GM10847 (cell line): ENCODE data around the gene CABP7.

Experiments
- POLR2A ChIP-seq: IDR thresholded peaks from 2 replicates; pipeline ENCODE4 v1.6.1; 2011; ENCODE audit not compliant: insufficient read length; ENCODE audit errors: extremely low read depth

CABP7 gene

DNA sequence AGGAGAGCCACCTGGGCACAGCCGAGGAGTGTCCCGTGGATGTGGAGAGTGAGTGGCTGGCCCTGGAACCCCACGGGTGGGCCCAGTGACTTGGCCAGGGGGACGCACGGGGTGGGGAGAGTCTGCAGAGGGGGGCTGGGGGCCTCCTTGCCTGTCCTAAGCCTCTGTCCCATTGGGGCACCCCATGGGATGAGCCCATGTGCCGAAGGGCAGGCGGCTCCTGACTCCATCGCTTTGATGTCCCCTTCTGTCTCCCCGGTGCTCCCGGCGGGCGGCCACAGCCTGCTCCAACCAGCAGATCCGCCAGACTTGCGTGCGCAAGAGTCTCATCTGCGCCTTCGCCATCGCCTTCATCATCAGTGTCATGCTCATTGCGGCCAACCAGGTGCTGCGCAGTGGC is 9.4 kb downstream of the CABP7 start:
- TF ChIP-seq POLR2A, result no peak

DNA sequence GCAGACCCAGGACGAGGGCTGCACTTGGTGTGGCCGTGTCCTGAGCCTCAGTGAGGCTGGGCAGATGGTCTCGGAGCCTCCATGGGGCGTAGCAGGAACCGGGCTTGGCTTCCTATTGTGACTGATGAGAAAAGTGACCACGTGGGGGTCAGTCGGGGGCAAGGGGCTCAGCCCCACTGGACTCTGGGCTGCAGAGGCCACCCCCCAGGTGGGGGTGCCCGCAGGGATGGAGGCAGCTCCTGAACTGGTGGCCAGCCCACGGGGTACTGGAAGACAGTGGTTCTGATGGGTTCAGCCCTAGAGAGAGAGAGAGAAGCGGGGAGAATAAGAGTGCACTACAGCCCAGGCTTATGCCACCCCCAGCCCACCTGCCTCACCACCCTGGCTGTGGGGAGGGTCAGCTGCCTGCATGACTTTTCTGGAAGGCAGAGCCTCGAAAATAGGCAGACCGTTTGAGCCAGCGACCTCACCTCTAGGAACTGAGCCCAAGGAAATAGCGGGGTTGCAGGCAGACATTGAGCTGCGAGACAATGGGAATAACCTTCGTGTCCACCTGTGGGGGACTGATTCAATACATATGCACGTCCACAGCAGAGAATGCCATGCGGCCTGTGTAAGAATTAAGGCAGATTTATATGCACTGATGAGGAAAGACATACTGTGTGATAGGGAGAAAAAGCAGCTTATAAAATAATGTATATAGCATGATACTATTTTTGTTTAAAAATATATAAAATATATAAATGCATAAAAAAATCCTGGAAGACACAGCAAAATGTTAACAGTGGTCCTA is 11.5 kb downstream of the CABP7 start:
- no peak for TF ChIP-seq POLR2A

DNA sequence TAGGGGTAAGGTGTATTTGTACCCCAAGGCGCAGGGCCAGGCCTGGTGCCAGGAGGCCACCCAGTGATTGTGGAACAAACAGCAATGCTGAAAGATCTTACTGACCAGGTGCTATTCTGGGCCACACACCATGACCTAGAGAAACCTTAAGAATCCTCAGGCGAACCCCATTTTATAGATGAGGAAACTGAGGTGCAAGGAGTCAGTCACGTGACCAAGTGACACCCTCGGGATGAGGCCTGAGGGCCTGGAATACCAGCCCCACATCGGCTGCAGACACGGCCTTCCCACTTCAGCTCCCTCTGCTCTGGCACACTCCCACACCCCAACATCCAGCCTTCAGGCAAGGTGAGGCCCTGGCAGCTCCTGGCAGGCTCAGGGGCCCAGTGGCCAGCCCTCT is 13.1 kb downstream of the CABP7 start:
- no peak for TF ChIP-seq POLR2A

DNA sequence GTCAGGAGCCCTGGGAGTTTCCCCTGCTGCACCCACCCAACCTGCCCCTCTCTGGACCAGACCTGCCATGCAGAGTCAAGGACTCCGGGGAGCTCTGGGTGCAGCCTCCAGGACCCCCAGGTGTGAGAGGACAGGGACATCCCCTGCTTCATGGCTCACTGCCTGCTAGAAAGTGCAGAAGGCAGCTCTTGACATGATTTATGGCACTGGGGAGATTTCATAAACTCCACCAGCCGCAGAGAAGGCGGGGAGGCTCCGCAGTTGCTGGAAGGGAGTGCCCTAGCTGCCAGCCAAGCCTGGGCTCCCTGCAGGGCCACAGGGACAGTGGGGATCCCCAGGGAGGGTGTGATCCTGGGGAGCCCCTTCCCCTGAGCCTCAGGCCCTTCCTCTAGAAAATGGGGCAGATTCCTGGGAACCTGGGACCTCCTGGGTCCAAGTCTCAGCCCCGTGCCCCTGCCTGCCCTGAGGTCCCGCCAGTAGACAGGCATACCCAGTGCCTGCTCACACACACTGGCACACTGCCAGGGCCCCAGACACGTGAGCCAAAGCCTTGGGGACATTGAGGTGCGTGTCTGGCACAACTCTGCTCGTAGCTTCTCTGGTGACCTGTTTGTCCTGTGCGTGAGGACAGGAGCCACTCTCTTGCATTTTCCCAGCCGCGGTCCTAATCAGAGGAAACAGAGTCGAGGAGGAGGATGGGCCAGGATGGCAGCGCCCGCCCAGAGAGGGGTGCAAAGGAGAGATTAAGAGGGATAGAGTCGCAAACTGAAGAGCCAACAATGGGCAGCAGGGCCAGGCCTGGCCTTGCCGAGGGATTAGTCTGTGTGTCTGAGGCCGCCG is 13.8 kb downstream of the CABP7 start:
- no peak for TF ChIP-seq POLR2A

DNA sequence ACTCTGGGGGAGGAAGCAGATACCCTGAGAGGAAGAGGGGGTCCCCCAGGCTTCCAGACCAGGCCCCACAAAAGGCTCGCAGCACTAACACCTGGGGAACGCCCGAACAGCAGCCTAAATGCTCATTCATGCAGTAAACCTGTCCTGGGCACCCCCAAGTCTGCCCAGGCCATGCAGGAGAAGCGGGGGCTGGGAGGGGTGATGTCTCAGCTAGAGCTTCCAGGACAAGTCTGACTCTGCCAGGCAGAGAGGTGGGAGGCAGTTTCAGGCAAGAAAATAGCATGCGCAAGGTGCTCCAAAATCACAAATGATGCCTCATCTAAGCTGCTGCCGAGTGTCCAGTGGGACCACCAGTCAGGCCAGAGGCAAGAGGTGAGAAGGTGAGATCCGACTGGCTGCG is 14.6 kb downstream of the CABP7 start:
- TF ChIP-seq POLR2A, result no peak

DNA sequence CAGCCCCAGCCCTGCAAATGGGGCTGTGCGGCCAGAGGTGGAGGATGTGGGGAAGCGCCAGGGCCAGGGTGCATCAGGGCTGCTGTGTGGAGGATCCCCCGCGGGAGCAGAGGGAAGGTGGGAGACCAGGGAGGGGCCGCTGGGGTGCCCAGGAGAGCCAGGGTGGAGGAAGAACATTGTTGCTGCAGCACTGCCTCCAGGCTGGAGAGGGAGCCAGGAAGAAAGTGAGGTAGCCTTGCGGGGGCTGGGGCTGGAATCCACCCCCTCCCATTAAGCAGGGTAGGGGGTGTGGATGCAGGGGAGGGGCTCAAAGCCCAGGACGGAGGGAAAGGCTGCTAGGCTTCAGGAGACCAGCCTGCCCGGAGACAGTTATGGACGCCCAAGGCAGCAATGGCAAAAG is 15.0 kb downstream of the CABP7 start:
- TF ChIP-seq POLR2A, result no peak

DNA sequence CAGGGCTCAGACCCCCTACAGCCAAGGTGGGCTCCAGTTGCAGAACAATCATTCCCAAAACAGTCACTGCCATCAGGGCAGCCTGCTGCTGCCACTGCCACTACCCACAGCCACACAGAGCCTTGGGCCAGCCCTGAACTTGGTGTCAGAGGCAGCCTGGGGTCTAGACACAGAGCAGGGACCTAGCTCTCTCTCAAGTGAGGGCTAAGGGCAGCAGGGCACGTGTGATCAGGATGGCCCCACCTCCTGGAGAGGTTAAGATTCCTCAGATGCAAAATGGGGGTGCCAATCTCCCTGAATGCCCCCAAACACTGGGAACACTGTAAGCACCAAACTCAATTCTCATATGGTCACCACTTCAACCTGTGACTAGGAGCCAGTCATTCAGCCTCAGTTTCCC is 15.6 kb downstream of the CABP7 start:
- no peak for TF ChIP-seq POLR2A

DNA sequence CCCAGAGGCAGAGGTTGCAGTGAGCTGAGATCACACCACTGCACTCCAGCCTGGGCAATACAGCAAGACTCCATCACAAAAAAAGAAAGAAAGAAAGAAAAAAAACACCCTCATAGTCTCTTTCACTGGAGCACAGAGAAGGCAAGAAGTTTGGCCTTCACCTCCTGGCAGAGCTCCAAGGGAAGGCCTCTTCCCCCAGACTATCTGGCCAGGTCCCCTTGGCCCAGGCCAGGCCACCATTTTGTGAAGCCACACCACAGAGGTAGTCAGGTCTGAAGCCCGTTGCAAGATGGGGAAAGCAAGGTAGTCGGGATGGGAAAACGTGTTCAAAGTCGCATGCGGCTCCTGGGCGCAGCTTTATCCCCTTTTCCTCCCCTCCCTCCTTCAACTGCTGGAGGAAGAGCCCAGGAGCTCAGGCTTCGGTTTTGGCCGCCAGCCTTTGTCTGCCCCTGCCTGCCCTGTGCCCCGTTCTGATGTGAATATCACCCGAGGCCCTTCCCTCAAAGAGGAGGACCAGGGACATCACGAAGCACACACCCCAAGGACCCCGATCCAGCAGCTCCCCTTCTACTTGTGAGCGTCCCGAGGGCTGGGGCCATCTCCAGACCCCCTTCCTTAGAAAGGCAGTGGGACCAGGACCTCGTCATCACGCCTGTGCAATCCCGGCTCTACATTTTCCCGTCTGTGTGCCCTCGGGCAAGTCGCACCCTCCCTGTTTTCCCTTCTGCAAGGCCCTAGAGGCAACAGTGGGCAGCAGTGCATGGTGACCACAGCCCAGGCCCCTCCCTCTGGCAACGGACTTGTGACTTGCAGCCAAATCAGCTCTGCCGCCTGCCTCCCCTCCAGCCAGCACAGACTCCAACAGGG is 17.7 kb downstream of the CABP7 start:
- TF ChIP-seq POLR2A, result no peak

DNA sequence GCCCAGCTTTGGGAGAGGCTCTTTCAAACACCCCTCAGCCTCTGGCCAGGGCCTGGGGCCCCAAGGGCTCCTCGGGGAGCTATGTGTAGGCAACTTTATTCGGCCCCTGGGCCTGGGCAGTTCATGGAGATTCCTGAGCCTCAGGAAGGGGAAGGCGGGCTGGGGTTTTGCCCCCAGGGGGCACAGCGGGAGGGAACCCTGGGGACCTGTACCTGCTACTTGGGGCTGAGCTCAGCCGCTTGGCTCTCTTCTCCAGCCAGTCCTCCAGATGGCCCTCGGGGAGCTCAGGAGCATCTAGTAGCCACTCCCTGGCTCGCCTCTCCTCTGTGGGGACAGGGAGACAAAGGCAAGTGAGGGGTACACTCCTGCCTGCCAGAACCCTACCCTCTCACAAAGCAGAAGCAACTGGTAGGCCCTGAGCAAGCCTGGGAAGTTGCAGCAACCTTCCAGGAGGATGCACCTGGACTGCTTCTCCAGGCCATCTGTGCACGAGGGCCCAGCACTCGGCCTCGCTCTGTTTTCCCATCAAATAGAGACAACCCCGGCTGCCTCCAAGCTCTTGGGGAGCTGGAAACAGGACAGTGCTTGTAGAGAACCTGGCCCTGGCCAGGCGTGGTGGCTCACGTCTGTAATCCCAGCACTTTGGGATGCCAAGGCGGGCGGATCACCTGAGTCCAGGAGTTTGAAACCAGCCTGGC is 18.5 kb downstream of the CABP7 start:
- no peak for TF ChIP-seq POLR2A

DNA sequence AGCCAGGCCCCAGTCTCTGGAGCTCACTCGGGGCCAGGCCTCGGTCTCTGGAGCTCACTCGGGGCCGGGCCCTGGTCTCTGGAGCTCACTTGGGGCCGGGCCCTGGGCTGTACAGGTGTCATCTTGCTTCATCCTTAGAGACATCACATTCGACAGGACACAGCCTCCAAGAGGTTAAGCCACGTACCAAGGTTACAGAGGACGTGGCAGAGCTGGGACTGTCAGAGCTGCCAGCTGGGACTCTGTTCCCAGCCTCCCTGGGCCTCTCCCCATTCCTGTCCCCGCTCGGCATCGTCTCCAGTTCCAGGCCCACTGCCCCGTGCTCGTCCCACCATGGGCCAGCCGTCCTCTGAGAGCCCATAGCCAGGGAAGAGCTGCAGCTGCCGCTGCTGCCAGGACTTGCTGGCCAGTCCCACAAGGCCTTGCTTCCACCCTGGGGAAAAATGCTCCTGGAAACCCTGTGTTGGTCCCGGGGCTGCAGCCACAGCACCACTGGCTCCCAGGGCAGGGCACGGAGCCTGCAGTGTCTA is 19.6 kb downstream of the CABP7 start:
- TF ChIP-seq POLR2A, result no peak

DNA sequence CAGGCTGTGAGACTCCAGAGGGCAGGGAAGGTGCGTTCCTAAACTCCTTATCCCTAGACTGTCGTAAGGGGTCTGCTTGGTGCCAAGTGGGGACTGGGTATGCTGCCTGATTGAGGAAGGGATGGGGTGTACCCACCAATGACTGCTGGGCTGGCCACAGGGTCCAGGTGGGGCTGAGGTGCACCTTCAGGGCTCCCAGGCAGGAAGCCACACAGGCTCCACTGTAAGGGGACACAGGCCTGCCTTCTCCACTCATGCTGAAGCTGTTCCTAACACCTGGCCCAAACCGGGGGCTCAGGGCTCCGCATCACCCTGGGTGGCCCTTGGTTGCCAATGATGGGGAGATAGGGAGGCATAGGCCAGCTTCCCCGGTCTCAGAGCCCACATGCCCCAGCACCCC is 20.4 kb downstream of the CABP7 start:
- no peak for TF ChIP-seq POLR2A

DNA sequence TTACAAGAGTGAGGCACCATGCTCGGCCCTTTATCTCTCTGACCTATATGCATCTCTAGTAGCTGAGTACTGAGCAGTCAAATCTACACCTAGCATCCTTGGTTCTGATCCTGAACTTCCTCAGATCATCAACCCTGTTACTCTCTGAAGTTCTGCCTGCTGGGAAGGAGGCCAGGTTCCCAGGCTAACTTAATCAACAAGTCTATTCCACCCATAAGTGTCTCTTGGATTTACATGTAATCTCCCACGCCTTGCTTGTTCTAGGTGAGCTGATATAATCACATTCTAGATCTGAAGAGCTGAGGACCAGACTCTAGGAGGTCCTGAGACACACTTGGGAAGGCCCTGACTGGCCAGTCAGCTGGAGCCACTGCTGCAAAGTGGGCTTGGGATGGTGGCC is 22.1 kb downstream of the CABP7 start:
- no peak for TF ChIP-seq POLR2A

DNA sequence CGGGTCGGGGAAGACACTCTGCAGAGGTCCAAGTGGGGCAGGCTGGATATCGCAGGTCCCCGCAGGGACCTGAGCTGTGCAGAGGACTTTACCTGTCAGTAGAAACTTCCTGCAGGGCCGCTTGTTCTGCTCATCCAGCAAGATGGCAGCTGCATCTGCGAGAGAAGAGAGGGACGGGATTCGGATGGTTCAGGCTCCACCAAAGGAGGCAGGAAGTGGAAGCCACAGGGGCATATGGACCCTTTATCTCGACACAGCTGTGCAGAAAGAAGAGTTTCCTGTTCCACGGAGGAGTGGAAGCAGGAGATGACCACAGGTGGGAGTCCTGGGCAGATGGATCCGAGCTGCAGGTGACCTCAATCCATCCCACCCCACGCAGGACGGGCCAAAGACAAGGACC is 22.5 kb downstream of the CABP7 start:
- no peak for TF ChIP-seq POLR2A

DNA sequence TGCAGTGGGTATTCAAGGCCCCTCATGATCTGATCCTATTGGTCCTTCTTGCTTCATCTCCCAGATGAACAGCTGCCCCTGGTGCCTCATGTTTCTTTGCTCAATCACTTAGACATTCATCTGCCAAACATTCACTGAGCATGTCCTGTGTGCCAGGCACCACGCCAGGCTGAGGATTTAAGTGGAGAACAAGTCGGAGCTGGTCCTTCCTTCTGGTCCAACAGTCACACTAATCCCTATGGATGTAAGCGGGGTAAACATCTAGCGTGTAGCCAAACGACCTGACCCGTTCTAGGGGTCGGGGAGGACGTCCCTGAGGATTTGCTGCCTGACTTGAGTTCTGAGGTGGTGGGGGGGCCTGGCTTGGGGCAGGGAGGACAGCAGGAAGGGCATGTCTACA is 25.1 kb downstream of the CABP7 start:
- TF ChIP-seq POLR2A, result no peak

DNA sequence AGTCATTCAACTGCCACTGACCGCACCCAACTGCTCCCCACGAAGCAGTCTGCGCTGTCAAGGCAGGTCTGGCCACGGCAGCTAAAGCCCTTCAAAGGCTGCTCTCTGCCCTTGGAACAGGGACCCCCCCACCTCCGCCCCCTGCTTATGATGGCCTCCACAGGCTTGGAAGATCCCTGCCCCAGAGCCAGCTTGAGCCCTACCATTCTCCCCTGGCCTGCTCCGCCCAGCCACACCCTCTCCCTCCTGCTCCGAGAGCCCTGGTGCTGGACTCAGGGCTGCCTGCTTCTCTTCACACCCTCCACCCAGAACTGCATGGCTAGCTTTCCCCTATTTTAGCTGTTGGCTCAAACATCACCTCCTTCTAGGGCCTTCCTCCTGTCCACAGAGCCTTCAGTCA is 28.0 kb downstream of the CABP7 start:
- no peak for TF ChIP-seq POLR2A

DNA sequence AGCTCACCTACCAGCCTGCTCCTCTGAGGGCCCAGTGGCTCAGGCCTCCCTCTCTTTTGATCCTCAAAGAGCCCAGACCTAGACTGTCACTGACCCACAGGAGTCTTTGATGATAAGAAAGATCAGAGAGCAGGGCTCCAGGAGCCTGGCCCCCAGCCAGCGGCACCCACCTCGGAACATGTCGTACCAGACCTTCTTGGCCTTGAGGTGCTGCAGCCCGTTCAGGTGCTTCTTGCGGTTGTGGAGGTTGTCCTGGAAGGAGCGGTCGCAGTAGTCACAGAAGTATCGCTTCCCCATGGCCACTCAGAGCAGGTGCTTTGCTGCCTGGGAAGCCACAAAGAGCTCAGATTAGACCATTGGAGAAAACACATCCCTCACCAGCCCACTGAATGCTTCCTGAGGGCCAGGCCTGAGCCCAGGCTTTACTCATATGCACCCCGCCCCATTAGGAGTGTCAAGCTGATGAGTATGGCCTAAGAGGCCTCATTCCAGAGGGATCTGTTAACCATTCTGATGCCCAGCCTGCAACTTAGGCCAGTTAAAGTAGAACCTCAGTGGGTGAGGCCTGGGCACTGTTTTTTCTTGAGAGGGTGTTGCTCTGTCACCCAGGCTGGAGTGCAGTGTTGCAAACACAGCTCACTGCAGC is 28.6 kb downstream of the CABP7 start:
- no peak for TF ChIP-seq POLR2A
